Liver (tissue), 9 donors: ENCODE measurements around the gene AP5M1. TPM values are rescaled to one million over a fixed set of nuclear protein-coding genes. Genes with fewer than 3 reads are reported as not detected.

Experiments used
- DNase-seq: peaks from one replicate; pipeline ENCODE4 v3.0.0-alpha.2; 2017; ENCODE audit warnings: low spot score
- H3K27ac ChIP-seq, 2 donors: one replicate each; pipeline ENCODE4 v1.7.0; 2013; ENCODE audit warnings: inconsistent platforms in 2 of 2, low read length in 2 of 2, control low read depth in 1 of 2, low read depth in 1 of 2, mild to moderate bottlenecking in 1 of 2
- H3K27me3 ChIP-seq, 4 donors: one replicate each; pipeline versions ENCODE4 v1.6.1 to v1.7.0; 2013; ENCODE audit warnings: low read length in 3 of 4, inconsistent platforms in 1 of 4, mild to moderate bottlenecking in 1 of 4, moderate library complexity in 1 of 4; ENCODE audit not compliant: control insufficient read depth in 4 of 4, insufficient read depth in 4 of 4
- H3K36me3 ChIP-seq, 4 donors: one replicate each; pipeline versions ENCODE4 v1.6.1 to v1.7.0; 2013; ENCODE audit warnings: low read length in 3 of 4, mild to moderate bottlenecking in 3 of 4, low read depth in 1 of 4, moderate library complexity in 1 of 4; ENCODE audit not compliant: control insufficient read depth in 4 of 4, insufficient read depth in 3 of 4
- H3K4me1 ChIP-seq, 4 donors: one replicate each; pipeline versions ENCODE4 v1.6.1 to v1.7.0; 2013; ENCODE audit warnings: low read length in 3 of 4, mild to moderate bottlenecking in 3 of 4, moderate library complexity in 1 of 4; ENCODE audit not compliant: control insufficient read depth in 4 of 4, insufficient read depth in 4 of 4
- H3K4me3 ChIP-seq, 3 donors: one replicate each; pipeline versions ENCODE4 v1.6.1 to v1.7.0; 2013; ENCODE audit warnings: low read length in 3 of 3, control low read depth in 1 of 3, low read depth in 1 of 3, mild to moderate bottlenecking in 1 of 3
- H3K9ac ChIP-seq, 2 donors: one replicate each; pipeline ENCODE4 v1.7.0; 2013; ENCODE audit warnings: low read length in 2 of 2, mild to moderate bottlenecking in 2 of 2, moderate library complexity in 2 of 2, control low read depth in 1 of 2, low read depth in 1 of 2
- H3K9me3 ChIP-seq, 4 donors: one replicate each; pipeline versions ENCODE4 v1.6.1 to v1.7.0; 2013; ENCODE audit warnings: low read length in 3 of 4; ENCODE audit not compliant: control insufficient read depth in 4 of 4
- ATF3 ChIP-seq: IDR thresholded peaks from 2 replicates; pipeline ENCODE4 v1.6.1; 2016; ENCODE audit warnings: antibody characterized with exemption
- CTCF ChIP-seq: fragments of 150-350 bp; IDR thresholded peaks from 2 replicates; pipeline ENCODE4 v1.5.1; 2017; ENCODE audit warnings: improper control_type of control experiment, low read depth, low read length; ENCODE audit not compliant: missing input control
- EGR1 ChIP-seq, 2 donors: IDR thresholded peaks; 2 replicates each; pipeline ENCODE4 v1.6.1; 2016 to 2018; ENCODE audit warnings: antibody characterized with exemption in 2 of 2, low read depth in 2 of 2
- FOXA2 ChIP-seq: IDR thresholded peaks from 2 replicates; pipeline ENCODE4 v1.6.1; 2016; ENCODE audit warnings: antibody characterized with exemption
- GABPA ChIP-seq, 2 donors: IDR thresholded peaks in 1 of 2; conservative IDR thresholded peaks in 1 of 2; 2 replicates each; pipeline ENCODE4 v1.6.1; 2016; ENCODE audit warnings: antibody characterized with exemption in 2 of 2, mild to moderate bottlenecking in 1 of 2, moderate library complexity in 1 of 2
- HNF4G ChIP-seq: IDR thresholded peaks from 2 replicates; pipeline ENCODE4 v1.6.1; 2016; ENCODE audit warnings: antibody characterized with exemption
- JUND ChIP-seq, 2 donors: IDR thresholded peaks; 2 replicates each; pipeline ENCODE4 v1.6.1; 2016; ENCODE audit warnings: antibody characterized with exemption in 2 of 2
- RAD21 ChIP-seq, 2 donors: IDR thresholded peaks; 2 replicates each; pipeline ENCODE4 v1.6.1; 2016; ENCODE audit warnings: antibody characterized with exemption in 2 of 2, mild to moderate bottlenecking in 2 of 2
- REST ChIP-seq: IDR thresholded peaks from 2 replicates; pipeline ENCODE4 v1.6.1; 2016; ENCODE audit warnings: antibody characterized with exemption, mild to moderate bottlenecking
- SP1 ChIP-seq: IDR thresholded peaks from 2 replicates; pipeline ENCODE4 v1.6.1; 2018; ENCODE audit warnings: antibody characterized with exemption, mild to moderate bottlenecking
- TAF1 ChIP-seq: conservative IDR thresholded peaks from 2 replicates; pipeline ENCODE4 v1.6.1; 2016; ENCODE audit warnings: antibody characterized with exemption, mild to moderate bottlenecking
- YY1 ChIP-seq: IDR thresholded peaks from 2 replicates; pipeline ENCODE4 v1.6.1; 2016; ENCODE audit warnings: antibody characterized with exemption, mild to moderate bottlenecking
- ZBTB33 ChIP-seq: IDR thresholded peaks from 2 replicates; pipeline ENCODE4 v1.6.1; 2016; ENCODE audit warnings: antibody characterized with exemption
- WGBS: extraction: QIAGEN DNeasy Blood & Tissue Kit; methylation state at CpG from one replicate; pipeline ENCODE4 v1.1.7; 2013; 5-methylcytosine and 5-hydroxymethylcytosine counted together
- polyA plus RNA-seq, 2 donors: library from polyadenylated mRNA; stranded (reverse) in 1 of 2; unstranded in 1 of 2; fragments of 200-250 nt in 1 of 2; fragments of >200 nt in 1 of 2; fragmentation: Nextera tagmentation in 1 of 2; extraction: Ambion mirVana in 1 of 2; gene quantifications; one replicate each; pipeline versions ENCODE4 v1.2.1 to v1.2.3, GENCODE V29; 2013 to 2015
- total RNA-seq, 2 donors: library from RNA; depleted of rRNA; stranded (reverse); fragments of >200 nt; gene quantifications; one replicate each; pipeline ENCODE4 v1.2.3, GENCODE V29; 2014
- donor health status: healthy.
- donor health status: healthy.
- donor health status: healthy.
- donor health status: healthy.
- donor health status: healthy.

Gene AP5M1
- total and polyA plus RNA-seq, 4 donors, result 11.8 to 17.5 (median 14.5) TPM

- TF ChIP-seq RAD21 (IDR thresholded peaks at IDR 0.05) (peak; percentile 90 to 93), CTCF (peak; percentile 89), FOXA2 (no peak), YY1 (peak; percentile 23), TAF1 (no peak)
- peak; percentile 72 for DNase-seq
- no peak overlapping the region for H3K9ac ChIP-seq
- H3K4me3 ChIP-seq, result no peak overlapping the region
- no peaks in the 10 kb centered on the region for H3K4me1 ChIP-seq
- no peaks in the 10 kb centered on the region for H3K36me3 ChIP-seq
- no peak overlapping the region for H3K27ac ChIP-seq
- no peaks in the 10 kb centered on the region for H3K27me3 ChIP-seq
- 2% methylated on average over 3 of the region's 3 CpGs for WGBS
- H3K9me3 ChIP-seq, result no peaks in the 10 kb centered on the region
Observed at GRCh38 chr14:57317248-57317833, 48.6 kb downstream of the AP5M1 start.

GRCh38 chr14:57319636-57320192 lies 50.9 kb downstream of the AP5M1 start:
- H3K9ac ChIP-seq, result no peak overlapping the region
- no peak overlapping the region for H3K27ac ChIP-seq
- no peak overlapping the region for H3K4me3 ChIP-seq
- TF ChIP-seq HNF4G, result no peak
- no peak for TF ChIP-seq EGR1 (IDR thresholded peaks at IDR 0.05; ENCODE audit: low read depth in 2 of 2)
- no peak for TF ChIP-seq JUND (IDR thresholded peaks at IDR 0.05)
- no peak for TF ChIP-seq RAD21 (IDR thresholded peaks at IDR 0.05)
- TF ChIP-seq ATF3, result no peak
- no peak for TF ChIP-seq ZBTB33
- TF ChIP-seq FOXA2, result no peak
- TF ChIP-seq YY1, result no peak
- TF ChIP-seq REST, result no peak
- no peak for TF ChIP-seq GABPA (IDR thresholded peaks at IDR 0.05 in 1 of 2, conservative IDR thresholded peaks at IDR 0.05 in 1 of 2)
- TF ChIP-seq CTCF, result no peak
- no peak for TF ChIP-seq SP1
- no peaks in the 10 kb centered on the region for H3K27me3 ChIP-seq
- WGBS, result 59% methylated on average over 2 of the region's 2 CpGs
- no peak for DNase-seq
- H3K4me1 ChIP-seq, result no peaks in the 10 kb centered on the region
- H3K36me3 ChIP-seq, result no peaks in the 10 kb centered on the region
- no peaks in the 10 kb centered on the region for H3K9me3 ChIP-seq
